ENCODE data around the gene PIK3C2G. TPM values are rescaled to one million over a fixed set of nuclear protein-coding genes. Genes with fewer than 3 reads are reported as not detected.

The PIK3C2G gene
- total RNA-seq, 2 experiments from 2014 or later: not detected

DNA sequence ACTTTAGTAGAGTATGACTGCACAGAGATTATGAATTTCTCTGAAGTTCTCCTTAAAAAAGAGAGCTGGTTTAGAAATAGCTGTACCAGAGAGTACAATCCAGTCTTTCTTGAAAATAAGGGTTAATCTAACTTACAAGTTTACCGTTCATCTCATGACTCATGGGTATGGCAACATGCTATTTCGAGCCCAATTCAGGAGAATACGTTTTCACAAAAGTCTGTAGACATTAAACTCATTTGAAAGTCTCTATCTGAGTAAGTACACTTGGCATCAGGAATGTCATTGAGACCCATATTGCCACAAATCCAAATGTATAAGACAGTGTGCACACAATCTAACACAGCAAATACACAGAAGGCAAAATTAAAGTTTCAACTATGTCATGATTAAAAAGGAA is 160.5 kb downstream of the PIK3C2G start:
- no peak overlapping the region for H3K27ac Mint-ChIP-seq
- H3K27me3 Mint-ChIP-seq: no peaks in the 10 kb centered on the region
- no peaks in the 10 kb centered on the region for H3K36me3 Mint-ChIP-seq (ENCODE audit: low read depth)
- POLR2A ChIA-PET: no interaction called here
- no peak overlapping the region for H3K4me3 Mint-ChIP-seq
- no peak for DNase-seq
- H3K9me3 Mint-ChIP-seq: peaks cover 3% of the 10 kb centered on the region
- H3K4me1 Mint-ChIP-seq: no peaks in the 10 kb centered on the region
- CTCF ChIA-PET: no interaction called here

DNA sequence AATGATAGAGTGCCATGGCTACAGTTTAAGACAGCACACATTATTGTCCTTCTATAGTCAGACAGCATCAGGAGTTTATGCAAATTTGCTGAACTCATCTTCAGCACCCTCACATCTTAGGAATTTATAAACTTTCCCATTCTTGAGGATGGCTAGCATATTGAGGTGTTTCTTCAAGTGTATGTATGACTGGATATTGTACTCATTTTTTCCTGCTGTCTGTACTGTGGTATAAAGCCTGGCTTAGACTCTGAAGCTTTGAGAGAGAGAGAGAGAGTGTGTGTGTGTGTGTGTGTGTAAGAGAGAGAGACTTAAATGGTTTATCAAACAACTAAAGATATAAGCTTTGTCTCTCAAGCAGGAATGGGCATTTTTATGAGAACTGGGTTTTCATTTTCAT is 161.6 kb downstream of the PIK3C2G start:
- Mint-ChIP-seq H3K36me3 (ENCODE audit: low read depth) (no peaks in the 10 kb centered on the region), H3K9me3 (no peaks in the 10 kb centered on the region), H3K4me1 (no peaks in the 10 kb centered on the region), H3K27me3 (no peaks in the 10 kb centered on the region), H3K4me3 (no peak overlapping the region), H3K27ac (no peak overlapping the region)
- POLR2A ChIA-PET: no interaction called here
- no peak for DNase-seq
- CTCF ChIA-PET: no interaction called here

DNA sequence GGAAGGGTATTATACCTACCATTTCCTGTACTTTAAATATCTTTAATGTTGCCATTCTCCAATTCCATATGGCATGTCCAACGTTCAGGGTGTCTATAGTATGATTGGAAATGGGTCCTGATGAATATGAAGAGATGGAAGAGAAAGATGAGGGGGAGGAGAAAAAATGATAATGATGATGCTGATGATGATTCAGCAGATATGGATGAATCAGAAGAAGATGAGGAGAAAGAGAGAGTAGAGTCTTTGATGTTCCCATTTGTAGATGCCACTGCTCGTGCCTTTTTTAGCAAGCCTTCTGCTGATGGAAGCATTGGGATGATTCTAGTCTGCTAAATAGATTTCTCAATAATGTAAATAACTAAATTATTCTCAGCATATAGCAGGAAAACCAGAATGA is 163.5 kb downstream of the PIK3C2G start:
- ChIA-PET CTCF (no interaction called here), POLR2A (no interaction called here)
- no peak overlapping the region for H3K4me3 Mint-ChIP-seq
- H3K27ac Mint-ChIP-seq: no peak overlapping the region
- no peaks in the 10 kb centered on the region for H3K36me3 Mint-ChIP-seq (ENCODE audit: low read depth)
- no peaks in the 10 kb centered on the region for H3K4me1 Mint-ChIP-seq
- H3K27me3 Mint-ChIP-seq: no peaks in the 10 kb centered on the region
- no peaks in the 10 kb centered on the region for H3K9me3 Mint-ChIP-seq
- no peak for DNase-seq

DNA sequence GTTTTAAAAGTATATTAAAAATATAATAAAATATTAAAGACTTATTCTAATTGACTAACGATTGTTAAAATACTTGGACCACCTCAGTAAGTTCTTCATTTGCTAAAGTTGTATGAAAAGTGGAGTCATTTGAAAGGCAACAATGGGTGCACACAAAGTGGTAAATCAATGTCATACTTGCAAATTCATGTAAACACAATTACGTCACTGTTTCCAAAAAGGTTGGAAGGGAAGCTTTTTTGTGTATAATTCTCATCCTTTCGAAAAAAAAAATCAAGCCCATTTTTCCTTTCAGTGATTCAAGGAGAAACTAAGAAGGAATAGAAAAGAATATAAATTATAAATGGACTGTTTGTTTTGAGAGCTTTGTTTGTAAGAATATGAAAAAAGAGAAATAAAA is 166.2 kb downstream of the PIK3C2G start:
- ChIA-PET CTCF (no interaction called here), POLR2A (no interaction called here)
- Mint-ChIP-seq H3K4me1 (no peaks in the 10 kb centered on the region), H3K27ac (no peak overlapping the region), H3K4me3 (no peak overlapping the region), H3K27me3 (no peaks in the 10 kb centered on the region), H3K9me3 (no peaks in the 10 kb centered on the region), H3K36me3 (ENCODE audit: low read depth) (no peaks in the 10 kb centered on the region)
- no peak for DNase-seq

DNA sequence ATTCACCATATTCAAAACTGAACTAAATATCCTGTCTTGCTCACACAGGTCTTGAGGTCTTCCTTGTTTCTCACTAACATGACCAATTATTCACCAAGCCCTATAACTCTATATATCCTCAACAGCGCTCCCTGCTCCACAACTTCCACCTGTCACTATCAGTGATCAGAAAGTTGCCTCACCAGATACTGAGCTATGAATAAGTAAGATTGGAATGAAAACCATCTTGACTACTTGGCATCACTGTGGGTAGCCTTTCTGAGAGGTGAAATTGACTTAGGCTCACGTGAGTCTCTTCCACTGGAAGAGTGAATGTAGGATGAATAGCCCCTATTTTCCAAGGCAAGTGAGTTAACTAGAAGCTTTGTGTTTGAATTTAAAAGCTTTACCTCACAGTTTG is 167.1 kb downstream of the PIK3C2G start:
- POLR2A ChIA-PET: no interaction called here
- Mint-ChIP-seq H3K4me3 (no peak overlapping the region), H3K27ac (no peak overlapping the region), H3K36me3 (ENCODE audit: low read depth) (no peaks in the 10 kb centered on the region), H3K27me3 (no peaks in the 10 kb centered on the region), H3K9me3 (no peaks in the 10 kb centered on the region), H3K4me1 (no peaks in the 10 kb centered on the region)
- CTCF ChIA-PET: no interaction called here
- DNase-seq: no peak

DNA sequence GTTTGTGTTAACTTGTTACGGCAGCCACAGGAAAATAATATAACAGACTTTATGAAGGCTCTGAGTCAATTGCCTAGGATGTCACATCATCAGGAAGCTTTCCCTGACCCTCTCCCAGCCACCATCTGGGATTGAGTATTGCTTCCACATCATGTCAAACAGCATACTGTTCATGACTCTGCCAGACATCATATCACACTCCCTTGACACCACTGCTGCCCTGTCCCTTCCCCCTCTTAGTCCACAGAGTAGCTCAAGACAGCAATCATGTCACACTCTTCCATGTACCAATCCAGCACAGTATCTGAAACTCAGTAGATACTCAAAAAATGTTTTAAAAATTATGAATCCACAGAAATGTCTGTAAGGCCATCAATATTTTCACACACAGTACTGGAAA is 168.0 kb downstream of the PIK3C2G start:
- DNase-seq: no peak
- CTCF ChIA-PET: no interaction called here
- no peaks in the 10 kb centered on the region for H3K27me3 Mint-ChIP-seq
- H3K4me1 Mint-ChIP-seq: no peaks in the 10 kb centered on the region
- no peak overlapping the region for H3K4me3 Mint-ChIP-seq
- POLR2A ChIA-PET: no interaction called here
- H3K9me3 Mint-ChIP-seq: no peaks in the 10 kb centered on the region
- no peaks in the 10 kb centered on the region for H3K36me3 Mint-ChIP-seq (ENCODE audit: low read depth)
- no peak overlapping the region for H3K27ac Mint-ChIP-seq

DNA sequence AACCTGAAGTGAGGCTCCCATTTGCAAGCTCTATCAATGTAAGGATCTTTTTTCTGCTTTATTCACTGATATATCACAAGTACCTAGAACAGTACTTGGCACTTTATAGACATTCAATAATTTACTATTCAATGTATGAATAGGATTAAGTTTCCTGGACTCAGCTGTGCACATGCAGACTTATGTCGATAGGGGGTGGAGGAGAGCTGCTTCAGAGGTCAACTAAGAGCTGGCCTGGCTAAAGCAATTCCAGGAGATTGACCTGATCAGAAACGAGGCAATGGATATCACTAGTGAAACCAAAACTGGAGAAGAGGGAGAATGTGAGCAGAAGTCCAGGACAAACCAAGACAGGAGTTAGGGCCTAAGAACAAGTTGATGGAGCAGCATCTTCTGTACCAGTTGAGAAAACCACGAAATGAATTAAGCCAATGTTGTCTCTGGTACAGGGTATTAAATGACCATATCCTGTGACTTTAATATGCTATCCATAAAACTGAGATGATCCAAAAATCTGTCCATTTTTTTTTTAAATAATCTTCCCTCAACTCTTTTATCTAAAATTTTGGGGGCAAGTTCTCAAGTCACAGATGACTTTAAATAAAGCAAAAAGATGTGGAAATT is 169.2 kb downstream of the PIK3C2G start:
- Mint-ChIP-seq H3K36me3 (ENCODE audit: low read depth) (no peaks in the 10 kb centered on the region), H3K4me1 (no peaks in the 10 kb centered on the region), H3K27me3 (no peaks in the 10 kb centered on the region), H3K9me3 (no peaks in the 10 kb centered on the region), H3K4me3 (no peak overlapping the region), H3K27ac (no peak overlapping the region)
- no peak for DNase-seq
- ChIA-PET CTCF (no interaction called here), POLR2A (no interaction called here)

DNA sequence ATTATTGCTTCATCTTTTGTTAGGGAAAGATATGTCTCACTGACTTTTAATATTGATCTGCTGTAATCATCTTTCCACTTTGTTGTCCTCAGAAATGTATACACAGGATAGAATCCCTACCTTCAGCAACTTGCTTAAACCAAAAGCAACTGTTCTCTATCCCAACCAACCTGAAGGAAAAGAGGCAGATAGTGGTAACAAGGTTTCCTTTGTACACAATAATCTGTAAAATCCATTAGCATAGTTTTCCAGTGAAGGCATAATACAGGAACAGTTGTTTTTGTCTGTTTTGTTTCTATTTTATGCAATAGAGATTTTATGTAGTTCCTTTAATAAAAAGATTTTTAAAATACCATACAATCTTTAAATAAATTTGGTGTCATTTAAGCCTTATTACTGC is 170.5 kb downstream of the PIK3C2G start:
- Mint-ChIP-seq H3K27me3 (no peaks in the 10 kb centered on the region), H3K9me3 (no peaks in the 10 kb centered on the region), H3K27ac (no peak overlapping the region), H3K4me1 (no peaks in the 10 kb centered on the region), H3K36me3 (ENCODE audit: low read depth) (no peaks in the 10 kb centered on the region), H3K4me3 (no peak overlapping the region)
- ChIA-PET CTCF (no interaction called here), POLR2A (no interaction called here)
- no peak for DNase-seq

DNA sequence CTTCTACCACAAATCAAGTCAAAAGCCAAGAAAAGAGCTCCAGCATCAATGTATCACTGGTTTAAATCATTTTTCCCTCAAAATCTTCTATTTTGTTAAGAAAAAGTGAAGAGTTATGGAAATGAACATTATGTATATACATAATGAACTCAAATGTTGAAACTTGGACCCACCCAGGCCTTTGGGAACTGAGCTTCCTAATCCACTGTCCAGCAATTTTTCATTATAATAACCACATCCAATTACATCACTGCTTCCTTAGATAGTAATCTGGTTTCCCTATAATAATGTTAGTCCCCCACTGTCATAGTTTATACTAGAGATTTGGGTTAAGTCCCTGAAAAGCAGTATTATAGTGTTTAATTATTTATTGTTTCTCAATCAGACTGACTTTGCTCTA is 170.9 kb downstream of the PIK3C2G start:
- H3K4me3 Mint-ChIP-seq: no peak overlapping the region
- H3K9me3 Mint-ChIP-seq: no peaks in the 10 kb centered on the region
- POLR2A ChIA-PET: no interaction called here
- H3K36me3 Mint-ChIP-seq (ENCODE audit: low read depth): no peaks in the 10 kb centered on the region
- H3K4me1 Mint-ChIP-seq: no peaks in the 10 kb centered on the region
- CTCF ChIA-PET: no interaction called here
- H3K27ac Mint-ChIP-seq: no peak overlapping the region
- H3K27me3 Mint-ChIP-seq: no peaks in the 10 kb centered on the region
- DNase-seq: no peak

DNA sequence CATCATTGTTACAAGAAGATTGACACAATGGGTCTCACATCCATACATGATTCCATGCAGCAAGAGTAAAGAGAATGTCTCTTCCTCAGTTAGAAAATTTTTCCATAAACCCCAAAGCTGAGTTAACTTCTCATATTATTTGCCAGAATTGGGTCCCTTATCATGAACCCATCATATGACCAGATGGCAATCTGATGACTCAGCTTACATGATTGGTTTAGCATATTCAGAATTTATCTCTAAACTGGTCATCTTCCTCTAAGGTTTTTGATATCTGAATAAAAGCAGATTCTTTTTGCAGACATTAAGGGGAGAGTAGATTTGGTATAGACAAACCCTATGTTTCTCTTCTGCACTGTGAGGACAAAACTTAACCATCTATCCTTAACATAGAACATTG is 174.9 kb downstream of the PIK3C2G start:
- Mint-ChIP-seq H3K4me3 (no peak overlapping the region), H3K36me3 (ENCODE audit: low read depth) (no peaks in the 10 kb centered on the region), H3K9me3 (no peaks in the 10 kb centered on the region), H3K27ac (no peak overlapping the region), H3K4me1 (no peaks in the 10 kb centered on the region), H3K27me3 (no peaks in the 10 kb centered on the region)
- DNase-seq: no peak
- ChIA-PET POLR2A (no interaction called here), CTCF (no interaction called here)

DNA sequence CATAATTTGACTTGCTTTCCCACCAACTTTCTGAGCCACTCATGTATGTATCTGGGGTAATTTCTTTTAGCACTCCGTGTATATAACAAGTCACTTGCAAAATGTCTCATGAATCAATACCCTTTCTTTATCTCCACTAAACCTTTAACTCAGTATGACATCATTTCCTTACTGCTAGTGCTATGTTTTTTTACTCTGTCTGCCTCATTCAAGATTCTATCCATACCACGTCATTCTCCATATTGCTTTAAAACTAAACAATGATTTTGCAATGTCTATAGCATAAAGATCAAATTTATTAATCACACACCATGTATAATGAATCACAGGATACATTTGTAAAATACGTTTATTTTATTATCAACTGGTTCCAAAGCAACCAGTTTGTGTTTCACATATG is 178.2 kb downstream of the PIK3C2G start:
- Mint-ChIP-seq H3K27me3 (no peaks in the 10 kb centered on the region), H3K4me3 (no peak overlapping the region), H3K9me3 (peaks cover 1% of the 10 kb centered on the region), H3K27ac (no peak overlapping the region), H3K36me3 (ENCODE audit: low read depth) (no peaks in the 10 kb centered on the region), H3K4me1 (no peaks in the 10 kb centered on the region)
- CTCF ChIA-PET: no interaction called here
- POLR2A ChIA-PET: no interaction called here
- no peak for DNase-seq

DNA sequence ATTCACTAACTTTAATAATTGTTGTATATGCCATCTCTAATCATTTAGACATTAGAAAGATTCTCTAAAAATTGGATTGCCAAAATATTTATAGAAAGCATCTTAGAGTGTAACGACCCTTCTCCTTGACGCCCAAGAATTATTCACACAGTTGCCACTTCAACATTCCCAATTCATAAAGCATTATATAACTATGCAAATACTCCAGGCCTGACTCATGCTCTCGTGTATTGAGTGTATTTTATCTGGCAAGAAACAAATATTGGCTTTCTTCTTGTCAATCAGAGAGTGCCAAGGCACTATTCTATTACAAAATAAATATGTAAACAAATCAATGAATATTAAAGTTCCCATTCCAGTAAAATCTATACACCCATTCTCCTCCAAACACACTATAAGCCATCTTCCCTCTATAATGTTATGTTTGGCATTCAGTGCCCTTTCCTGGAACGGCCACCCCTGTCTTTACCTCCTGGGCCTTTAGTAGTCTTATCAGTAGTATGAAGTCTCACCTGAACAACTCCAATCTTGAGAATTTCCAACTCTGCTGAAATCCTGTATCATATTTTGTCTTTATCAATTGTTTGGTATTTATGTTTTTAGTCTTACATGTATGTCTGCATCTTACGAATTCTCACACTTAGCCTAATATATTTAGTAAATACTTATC is 182.6 kb downstream of the PIK3C2G start:
- ChIA-PET POLR2A (no interaction called here), CTCF (no interaction called here)
- DNase-seq: no peak
- peaks cover 1% of the 10 kb centered on the region for H3K9me3 Mint-ChIP-seq
- no peaks in the 10 kb centered on the region for H3K36me3 Mint-ChIP-seq (ENCODE audit: low read depth)
- H3K27me3 Mint-ChIP-seq: no peaks in the 10 kb centered on the region
- no peaks in the 10 kb centered on the region for H3K4me1 Mint-ChIP-seq
- no peak overlapping the region for H3K27ac Mint-ChIP-seq
- H3K4me3 Mint-ChIP-seq: no peak overlapping the region

DNA sequence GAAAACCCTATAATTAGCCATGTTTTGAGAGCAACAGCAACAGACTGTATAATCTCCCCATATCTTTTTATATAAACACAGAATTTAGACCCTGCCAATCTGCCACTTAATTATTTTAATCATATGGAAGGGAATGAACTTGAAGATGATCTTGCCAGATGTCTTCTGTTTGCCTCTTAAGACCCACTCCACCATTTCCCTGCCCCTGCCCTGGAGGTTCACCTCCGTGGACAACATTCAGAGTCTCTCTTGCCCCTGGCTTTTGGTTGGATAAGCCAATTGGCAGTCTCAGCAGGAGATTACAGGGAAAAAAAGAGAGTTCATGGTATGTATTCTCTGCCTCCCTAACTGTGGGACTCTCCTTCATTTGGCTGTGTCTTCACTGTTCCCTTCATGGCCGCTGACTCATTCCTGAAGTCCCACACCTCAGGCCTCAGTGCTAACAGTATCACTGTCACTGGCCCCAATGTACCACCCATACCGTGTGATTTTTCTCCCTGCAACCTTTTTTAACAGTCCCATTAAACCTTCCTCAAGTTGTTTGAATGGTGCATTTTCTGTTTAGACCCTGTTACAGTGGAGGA is 184.8 kb downstream of the PIK3C2G start:
- ChIA-PET CTCF (no interaction called here), POLR2A (no interaction called here)
- no peak overlapping the region for H3K4me3 Mint-ChIP-seq
- peaks cover 4% of the 10 kb centered on the region for H3K9me3 Mint-ChIP-seq
- H3K27ac Mint-ChIP-seq: no peak overlapping the region
- DNase-seq: no peak
- H3K27me3 Mint-ChIP-seq: no peaks in the 10 kb centered on the region
- no peaks in the 10 kb centered on the region for H3K4me1 Mint-ChIP-seq
- H3K36me3 Mint-ChIP-seq (ENCODE audit: low read depth): no peaks in the 10 kb centered on the region

DNA sequence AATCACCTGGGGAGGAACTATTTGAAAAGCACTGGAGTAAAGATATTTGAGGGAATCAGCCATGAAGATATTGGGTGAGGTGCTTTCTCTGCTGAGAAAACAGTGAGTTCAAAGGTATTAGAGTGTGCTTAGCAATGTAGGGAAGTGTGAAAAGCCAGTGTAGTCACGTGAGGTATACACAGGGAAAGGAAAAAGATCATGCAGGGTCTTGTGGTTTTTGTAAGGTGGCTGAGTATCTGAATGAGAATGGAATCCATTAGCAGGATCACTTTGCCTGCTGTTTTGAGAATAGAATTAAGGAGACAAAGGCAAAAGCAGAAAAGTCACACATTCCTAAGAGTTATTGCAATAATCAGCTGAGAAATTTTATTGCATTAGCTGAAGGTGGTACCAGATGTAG is 193.0 kb downstream of the PIK3C2G start:
- ChIA-PET POLR2A (no interaction called here), CTCF (no interaction called here)
- no peak overlapping the region for H3K4me3 Mint-ChIP-seq
- H3K36me3 Mint-ChIP-seq (ENCODE audit: low read depth): no peaks in the 10 kb centered on the region
- no peaks in the 10 kb centered on the region for H3K4me1 Mint-ChIP-seq
- DNase-seq: no peak
- H3K27me3 Mint-ChIP-seq: no peaks in the 10 kb centered on the region
- peaks cover 6% of the 10 kb centered on the region for H3K9me3 Mint-ChIP-seq
- no peak overlapping the region for H3K27ac Mint-ChIP-seq
